Measurements from ENCODE around the gene MYH10.

- TF ChIP-seq POLR2A (IDR thresholded peaks at IDR 0.05) (no peak), CTCF (IDR thresholded peaks at IDR 0.05) (no peak), POLR2AphosphoS5 (IDR thresholded peaks at IDR 0.05) (no peak), EP300 (IDR thresholded peaks at IDR 0.05) (no peak)
Observed at GRCh38 chr17:8502126-8502525, 128.4 kb downstream of the MYH10 start.

Measured in upper lobe of left lung (tissue), 4 donors.